ENCODE data around the gene NYNRIN. TPM values are rescaled to one million over a fixed set of nuclear protein-coding genes. Genes with fewer than 3 reads are reported as not detected.

The NYNRIN gene
- total and polyA plus RNA-seq, 2 of the 8 experiments (the other 6 are each of a cell fraction or from before 2014, with no cell fraction given): 15.2 to 18.3 TPM

GRCh38 chr14:24439257-24439656, 40.5 kb downstream of the NYNRIN start:
- FAIRE-seq (no peak), DNase-seq (ENCODE audit: low read depth in 1 of 2, low spot score in 2 of 2) (no peak)
- H2BK120ac ChIP-seq (replicated peaks; ENCODE audit: low read depth, low read length): no peak overlapping the region
- no peak overlapping the region for H3K14ac ChIP-seq (ENCODE audit: insufficient read length)
- H2AFZ ChIP-seq (ENCODE audit: low read length): no peak overlapping the region
- WGBS, 2 experiments (ENCODE audit: extremely low coverage in 1 of 2, insufficient coverage in 1 of 2, insufficient read length in 1 of 2, insufficient replicate concordance in 2 of 2, low coverage in 1 of 2, low lambda C conversion rate in 2 of 2, missing lambda C conversion rate in 1 of 2): 87% methylated on average over 1 of the region's 1 CpG; no CpG with 5 or more reads in 1 of the 2 experiments
- no peaks in the 10 kb centered on the region; the same call in 1 of the 2 replicates for H3K79me1 ChIP-seq (ENCODE audit: low read depth, low read length)
- 0 out of 4 replicates have a peak, but pooled peaks cover 0 to 3% of the 10 kb centered on the region in 2 experiments for H3K79me2 ChIP-seq (ENCODE audit: control insufficient read depth in 1 of 2, insufficient read depth in 2 of 2, low read length in 2 of 2)
- H3K9me3 ChIP-seq (ENCODE audit: insufficient read depth in 2 of 2, low read depth in 1 of 2, low read length in 1 of 2): no peaks in the 10 kb centered on the region
- H2BK20ac ChIP-seq (ENCODE audit: low read length): no peak overlapping the region
- H2BK15ac ChIP-seq (ENCODE audit: low read length): no peak overlapping the region
- H3K27me3 ChIP-seq (replicated peaks in 1 of 4; ENCODE audit: control insufficient read depth in 3 of 4, extremely low read depth in 1 of 4, insufficient read depth in 3 of 4, low read length in 3 of 4): no peaks in the 10 kb centered on the region
- peaks cover 1 to 5% of the 10 kb centered on the region in 2 experiments for H4K20me1 ChIP-seq (replicated peaks in 1 of 2; ENCODE audit: control insufficient read depth in 1 of 2, insufficient read depth in 2 of 2, low read length in 2 of 2)
- H3K4me3 ChIP-seq (ENCODE audit: extremely low read depth in 1 of 4, insufficient read depth in 2 of 4, low read depth in 3 of 4, low read length in 4 of 4): no peak overlapping the region
- H3K36me3 ChIP-seq (ENCODE audit: control insufficient read depth in 2 of 4, insufficient read depth in 4 of 4, low read length in 3 of 4): peaks cover 10 to 26% (median 12%) of the 10 kb centered on the region in 4 experiments; a peak in 7 of 8 replicates
- peaks cover 9% of the 10 kb centered on the region for H3K23me2 ChIP-seq (ENCODE audit: low read depth, low read length)
- H3K56ac ChIP-seq (replicated peaks; ENCODE audit: insufficient read length, low read depth, low read length): no peak overlapping the region
- H3K9ac ChIP-seq (replicated peaks in 1 of 4; ENCODE audit: extremely low read depth in 1 of 4, low read depth in 3 of 4, low read length in 3 of 4): no peak overlapping the region
- no peak overlapping the region for H4K8ac ChIP-seq (ENCODE audit: extremely low read depth, insufficient read depth, low read length)
- CTCF ChIA-PET (ENCODE audit: partially characterized antibody): interaction anchor here (3.3 to 4.1 kb wide), 2 partner anchors 8 to 106 kb away, joined by 21 to 29 read pairs; no protein-coding TSS in a partner anchor
- H3K4me2 ChIP-seq (ENCODE audit: insufficient read depth in 1 of 2, low read depth in 2 of 2, low read length in 2 of 2): no peak overlapping the region
- H4K5ac ChIP-seq (ENCODE audit: insufficient read length, low read depth, low read length): no peak overlapping the region
- POLR2A ChIA-PET (ENCODE audit: partially characterized antibody): interaction anchor here (1.3 to 1.4 kb wide), 2 partner anchors 33 to 42 kb away, joined by 3 read pairs; no protein-coding TSS in a partner anchor
- H3K27ac ChIP-seq (ENCODE audit: low read depth, low read length): no peak overlapping the region
- no peaks in the 10 kb centered on the region; a peak in 2 of 7 replicates for H3K4me1 ChIP-seq (replicated peaks in 1 of 4; ENCODE audit: control insufficient read depth in 3 of 4, insufficient read depth in 4 of 4, low read length in 3 of 4)
- no peak overlapping the region for H3K23ac ChIP-seq (ENCODE audit: insufficient read length)
- no peak overlapping the region for H4K91ac ChIP-seq (replicated peaks; ENCODE audit: insufficient read length, low read length)
- no peak overlapping the region for H3K4ac ChIP-seq (replicated peaks; ENCODE audit: insufficient read length, low read depth, low read length)
- H3K18ac ChIP-seq (ENCODE audit: extremely low read depth, low read length): no peak overlapping the region
- no peak overlapping the region for H2BK5ac ChIP-seq (ENCODE audit: low read depth, low read length)
- H2BK12ac ChIP-seq (ENCODE audit: low read depth, low read length): no peak overlapping the region
- no peak overlapping the region for H2AK5ac ChIP-seq (ENCODE audit: low read depth, low read length)

Data from H1 (cell line).